G401 (cell line): ENCODE data around the gene SLC1A6. TPM values are rescaled to one million over a fixed set of nuclear protein-coding genes. Genes with fewer than 3 reads are reported as not detected.

ENCODE experiments used
- total RNA-seq: library from RNA; depleted of rRNA; stranded (reverse); fragments of >200 nt; shearing (Covaris generic); gene quantifications from 2 replicates; pipeline ENCODE4 v1.2.3, GENCODE V29; 2014; rRNA removed

Gene SLC1A6
- total RNA-seq, 1 experiment from 2014 or later, result 3.7 TPM

Other genes starting within 250 kb of the SLC1A6 start
- not detected in 2 replicates for gene ADGRE2, start 201.3 kb downstream of the SLC1A6 start, total RNA-seq
- not detected in 2 replicates for gene OR7A5, start 144.7 kb downstream of the SLC1A6 start, total RNA-seq
- not detected in 2 replicates for gene OR7C1, start 144.7 kb downstream of the SLC1A6 start, total RNA-seq
- not detected in 2 replicates for gene OR7A10, start 130.9 kb downstream of the SLC1A6 start, total RNA-seq
- gene OR7A17, start 93.7 kb downstream of the SLC1A6 start, total RNA-seq, result not detected in 2 replicates
- gene OR7C2, start 38.4 kb downstream of the SLC1A6 start, total RNA-seq, result not detected in 2 replicates
- not detected in 2 replicates for gene CASP14, start 69.6 kb upstream of the SLC1A6 start, total RNA-seq
- gene OR1I1, start 102.3 kb upstream of the SLC1A6 start, total RNA-seq, result not detected in 2 replicates
- 43.0 and 56.5 TPM in 2 replicates for gene SYDE1, start 127.5 kb upstream of the SLC1A6 start, total RNA-seq
- gene NOTCH3, start 221.1 kb upstream of the SLC1A6 start, total RNA-seq, result 13.5 and 16.4 TPM in 2 replicates